Caco-2 (cell line): ENCODE results near the gene PLCH1. TPM values are rescaled to one million over a fixed set of nuclear protein-coding genes. Genes with fewer than 3 reads are reported as not detected.

Source experiments
- BruUV-seq: library from RNA; stranded (reverse); fragments of 400-500 nt; replicated peaks from 2 replicates; lab custom pipeline; 2021; lab: Mats Ljungman, UMichigan
- CTCF ChIA-PET: fragments of 300-600 bp; sonication (Branson Sonifier 250); formaldehyde crosslinking; loops from one replicate; lab custom pipeline; 2022; ENCODE audit warnings: antibody characterized with exemption; lab: Charles Lee
- POLR2A ChIA-PET: fragments of 300-600 bp; sonication (Branson Sonifier 250); formaldehyde crosslinking; loops from one replicate; lab custom pipeline; 2022; ENCODE audit warnings: antibody characterized with exemption; lab: Charles Lee
- DNase-seq, 2 experiments: peaks; one replicate each; pipeline versions ENCODE4 v3.0.0 to v3.0.0-alpha.2; 2020 to 2022
- H3K27me3 ChIP-seq: replicated peaks from 2 replicates; pipeline ENCODE4 v1.6.0; 2011; ENCODE audit warnings: low read length; ENCODE audit not compliant: control insufficient read depth, insufficient read depth
- H3K36me3 ChIP-seq: 2 replicates; pipeline ENCODE4 v1.5.1; 2011; ENCODE audit warnings: low read length; ENCODE audit not compliant: control insufficient read depth, insufficient read depth
- H3K4me1 ChIP-seq: fragments of 250-450 bp; sonication (Bioruptor Pico); 2 replicates; pipeline ENCODE4 v1.5.1; 2020; ENCODE audit warnings: mild to moderate bottlenecking
- H3K4me3 ChIP-seq: 2 replicates; pipeline ENCODE4 v1.5.1; 2011; ENCODE audit warnings: low read depth, mild to moderate bottlenecking, control low read depth, low read length
- H3K9me3 ChIP-seq: fragments of 250-450 bp; sonication (Bioruptor Pico); 2 replicates; pipeline ENCODE4 v1.5.1; 2020; ENCODE audit warnings: mild to moderate bottlenecking, moderate library complexity
- H3K27ac Mint-ChIP-seq: one replicate; pipeline ENCODE4 v1.8.0; 2022; ENCODE audit warnings: mixed read lengths; ENCODE audit not compliant: unreplicated experiment
- H3K27me3 Mint-ChIP-seq: one replicate; pipeline ENCODE4 v1.8.0; 2022; ENCODE audit warnings: mixed read lengths; ENCODE audit not compliant: insufficient read depth, unreplicated experiment
- H3K36me3 Mint-ChIP-seq: one replicate; pipeline ENCODE4 v1.8.0; 2022; ENCODE audit warnings: mild to moderate bottlenecking, mixed read lengths; ENCODE audit not compliant: insufficient read depth, unreplicated experiment
- H3K4me1 Mint-ChIP-seq: one replicate; pipeline ENCODE4 v1.8.0; 2022; ENCODE audit warnings: low read depth, mixed read lengths; ENCODE audit not compliant: unreplicated experiment
- H3K4me3 Mint-ChIP-seq: one replicate; pipeline ENCODE4 v1.8.0; 2022; ENCODE audit warnings: mild to moderate bottlenecking, moderate library complexity, mixed read lengths; ENCODE audit not compliant: unreplicated experiment
- H3K9me3 Mint-ChIP-seq: one replicate; pipeline ENCODE4 v1.8.0; 2022; ENCODE audit warnings: mixed read lengths; ENCODE audit not compliant: unreplicated experiment
- intact Hi-C: fragments of 100-400 bp; cut with micrococcal nuclease; formaldehyde crosslinking; loops from one replicate; pipeline ENCODE4 v1.10.0; 2022; ENCODE audit not compliant: unreplicated experiment
- total RNA-seq: library from RNA; stranded (reverse); gene quantifications from 2 replicates; pipeline ENCODE4 v1.2.3, GENCODE V29; 2022
- TF ChIP-seq, protein P1 (sequence below), 2 experiments: fragments of 200-600 bp in 1 of 2; IDR thresholded peaks; 1 replicate in 1 of 2; 2 replicates in 1 of 2; pipeline versions ENCODE4 v1.5.1 to v1.8.0; 2011 to 2022; ENCODE audit warnings: antibody characterized with exemption in 1 of 2, control low read depth in 1 of 2, inconsistent platforms in 1 of 2, low read depth in 1 of 2, low read length in 1 of 2, mild to moderate bottlenecking in 1 of 2, moderate library complexity in 1 of 2; ENCODE audit not compliant: insufficient read depth in 1 of 2, severe bottlenecking in 1 of 2, unreplicated experiment in 1 of 2

Gene PLCH1
- total RNA-seq, 1 experiment from 2014 or later = 3.1 TPM

DNA sequence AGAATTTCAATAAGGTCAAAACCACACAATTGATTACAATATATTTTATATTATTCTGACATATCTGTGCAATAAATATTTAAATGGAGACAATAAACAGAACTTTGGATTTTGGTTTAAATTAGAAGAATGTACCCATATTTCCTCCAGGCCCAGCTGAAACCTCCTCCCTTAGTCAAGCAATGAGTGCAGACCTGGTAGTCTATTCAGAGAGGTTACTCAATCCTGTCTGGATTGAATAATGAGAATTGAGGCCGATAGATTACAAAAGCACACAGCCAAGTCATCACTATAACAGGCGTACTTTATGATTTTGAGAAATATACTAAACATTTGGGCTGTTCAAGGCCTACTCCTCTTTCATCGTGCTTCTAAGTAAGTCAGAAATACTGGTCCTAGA, 336.9 kb downstream of the PLCH1 start:
- TF ChIP-seq, protein P1, sequence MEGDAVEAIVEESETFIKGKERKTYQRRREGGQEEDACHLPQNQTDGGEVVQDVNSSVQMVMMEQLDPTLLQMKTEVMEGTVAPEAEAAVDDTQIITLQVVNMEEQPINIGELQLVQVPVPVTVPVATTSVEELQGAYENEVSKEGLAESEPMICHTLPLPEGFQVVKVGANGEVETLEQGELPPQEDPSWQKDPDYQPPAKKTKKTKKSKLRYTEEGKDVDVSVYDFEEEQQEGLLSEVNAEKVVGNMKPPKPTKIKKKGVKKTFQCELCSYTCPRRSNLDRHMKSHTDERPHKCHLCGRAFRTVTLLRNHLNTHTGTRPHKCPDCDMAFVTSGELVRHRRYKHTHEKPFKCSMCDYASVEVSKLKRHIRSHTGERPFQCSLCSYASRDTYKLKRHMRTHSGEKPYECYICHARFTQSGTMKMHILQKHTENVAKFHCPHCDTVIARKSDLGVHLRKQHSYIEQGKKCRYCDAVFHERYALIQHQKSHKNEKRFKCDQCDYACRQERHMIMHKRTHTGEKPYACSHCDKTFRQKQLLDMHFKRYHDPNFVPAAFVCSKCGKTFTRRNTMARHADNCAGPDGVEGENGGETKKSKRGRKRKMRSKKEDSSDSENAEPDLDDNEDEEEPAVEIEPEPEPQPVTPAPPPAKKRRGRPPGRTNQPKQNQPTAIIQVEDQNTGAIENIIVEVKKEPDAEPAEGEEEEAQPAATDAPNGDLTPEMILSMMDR (IDR thresholded peaks at IDR 0.05; ENCODE audit: insufficient read depth in 1 of 2, low read depth in 1 of 2, low read length in 1 of 2, severe bottlenecking in 1 of 2, unreplicated experiment in 1 of 2) = no peak
- Mint-ChIP-seq H3K9me3 (no peaks in the 10 kb centered on the region), H3K27ac (no peak overlapping the region), H3K27me3 (no peaks in the 10 kb centered on the region), H3K4me1 (peaks cover 22% of the 10 kb centered on the region), H3K4me3 (no peak overlapping the region), H3K36me3 (no peaks in the 10 kb centered on the region)
- POLR2A ChIA-PET = no interaction called here
- Histone ChIP-seq H3K4me1 (peaks cover 22% of the 10 kb centered on the region), H3K27me3 (no peaks in the 10 kb centered on the region), H3K4me3 (no peak overlapping the region), H3K36me3 (no peaks in the 10 kb centered on the region), H3K9me3 (no peaks in the 10 kb centered on the region)
- no TSS peak for BruUV-seq
- DNase-seq = no peak
- intact Hi-C loops = no loop called here
- CTCF ChIA-PET = no interaction called here

DNA sequence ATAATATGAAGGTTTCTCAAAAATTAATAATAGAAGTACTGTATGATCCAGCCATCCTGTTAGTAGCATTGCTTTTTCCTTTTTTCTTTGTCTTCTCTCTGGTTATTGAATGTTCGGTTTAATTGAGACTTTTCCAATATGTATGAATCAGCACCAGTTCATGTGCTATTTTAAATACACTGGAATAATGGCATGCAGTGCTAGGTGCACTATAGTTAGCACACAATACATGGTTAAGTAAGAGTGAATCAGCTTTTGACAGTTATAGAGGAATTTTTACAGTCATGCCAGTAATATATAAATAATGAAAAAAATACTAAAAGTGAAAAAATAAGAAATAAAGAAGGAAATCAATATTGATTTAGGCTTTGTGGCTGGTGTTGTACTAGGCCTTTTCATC, 337.5 kb downstream of the PLCH1 start:
- no peaks in the 10 kb centered on the region for H3K27me3 ChIP-seq
- H3K36me3 ChIP-seq = no peaks in the 10 kb centered on the region
- POLR2A ChIA-PET = no interaction called here
- no peaks in the 10 kb centered on the region for H3K36me3 Mint-ChIP-seq
- no peaks in the 10 kb centered on the region for H3K9me3 Mint-ChIP-seq
- peaks cover 19% of the 10 kb centered on the region for H3K4me1 Mint-ChIP-seq
- no peaks in the 10 kb centered on the region for H3K27me3 Mint-ChIP-seq
- CTCF ChIA-PET = no interaction called here
- no peak for DNase-seq
- no TSS peak for BruUV-seq
- intact Hi-C loops = no loop called here
- no peak overlapping the region for H3K4me3 ChIP-seq
- H3K4me1 ChIP-seq = peaks cover 21% of the 10 kb centered on the region
- H3K9me3 ChIP-seq = no peaks in the 10 kb centered on the region
- no peak overlapping the region for H3K4me3 Mint-ChIP-seq
- TF ChIP-seq, protein P1 (IDR thresholded peaks at IDR 0.05; ENCODE audit: insufficient read depth in 1 of 2, low read depth in 1 of 2, low read length in 1 of 2, severe bottlenecking in 1 of 2, unreplicated experiment in 1 of 2) = no peak
- no peak overlapping the region for H3K27ac Mint-ChIP-seq

DNA sequence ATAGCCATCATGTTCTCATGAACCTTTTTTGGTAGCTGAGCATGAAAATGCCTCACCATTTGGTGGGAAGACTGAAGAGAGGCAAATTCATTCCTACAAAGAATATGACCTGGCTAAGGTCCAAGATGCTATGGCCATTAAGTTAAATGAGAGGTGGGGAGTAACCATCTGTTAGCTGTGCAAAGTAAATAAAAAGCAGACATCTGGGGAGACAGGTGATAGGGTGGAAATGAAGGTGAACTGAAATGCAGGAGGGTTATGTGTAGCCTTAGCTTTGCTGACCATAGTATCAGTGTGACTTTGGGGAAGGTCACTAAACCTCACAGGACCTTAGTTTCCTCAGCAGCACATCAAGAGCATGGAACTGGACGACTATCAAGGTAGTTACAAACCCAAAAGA, 340.4 kb downstream of the PLCH1 start:
- CTCF ChIA-PET = no interaction called here
- POLR2A ChIA-PET = no interaction called here
- H3K4me1 ChIP-seq = peaks cover 9% of the 10 kb centered on the region
- TF ChIP-seq, protein P1 (IDR thresholded peaks at IDR 0.05; ENCODE audit: insufficient read depth in 1 of 2, low read depth in 1 of 2, low read length in 1 of 2, severe bottlenecking in 1 of 2, unreplicated experiment in 1 of 2) = no peak
- Mint-ChIP-seq H3K36me3 (no peaks in the 10 kb centered on the region), H3K27ac (no peak overlapping the region), H3K9me3 (no peaks in the 10 kb centered on the region), H3K27me3 (no peaks in the 10 kb centered on the region), H3K4me3 (no peak overlapping the region), H3K4me1 (peaks cover 11% of the 10 kb centered on the region)
- BruUV-seq = no TSS peak
- H3K4me3 ChIP-seq = no peak overlapping the region
- H3K36me3 ChIP-seq = no peaks in the 10 kb centered on the region
- H3K27me3 ChIP-seq = no peaks in the 10 kb centered on the region
- intact Hi-C loops = no loop called here
- DNase-seq = no peak
- no peaks in the 10 kb centered on the region for H3K9me3 ChIP-seq
